ENCODE measurements around the gene MAGED2. TPM values are rescaled to one million over a fixed set of nuclear protein-coding genes. Genes with fewer than 3 reads are reported as not detected.

Gene MAGED2
- total and polyA plus RNA-seq, 9 of the 15 experiments (the other 6 are each of a cell fraction or from before 2014, with no cell fraction given), result 19.7 to 49.1 (median 23.1) TPM

DNA sequence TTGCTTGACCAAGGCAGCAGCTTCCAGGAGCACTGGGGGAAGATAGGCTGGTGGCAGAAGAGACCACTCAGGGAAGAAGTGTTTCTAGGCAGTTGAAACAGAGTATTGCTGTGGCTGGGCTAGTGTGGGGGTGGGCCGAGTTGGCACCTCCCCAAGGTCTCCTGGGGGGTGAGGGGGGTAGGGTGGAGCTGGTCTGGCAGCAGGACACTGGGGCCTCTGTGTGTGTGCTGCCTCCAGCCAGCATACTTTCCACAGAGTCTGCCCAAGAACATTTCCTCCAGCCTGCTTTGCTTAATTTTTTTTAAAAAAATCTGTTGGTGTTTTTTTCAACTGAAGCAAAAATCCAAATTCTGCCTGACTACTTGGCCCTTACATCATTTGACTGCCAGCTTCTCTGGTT is 13.5 kb upstream of the MAGED2 start:
- ChIA-PET POLR2A (no interaction called here), CTCF (ENCODE audit: low intra/inter-chr PET ratio) (no interaction called here)
- TF ChIP-seq, protein P1, sequence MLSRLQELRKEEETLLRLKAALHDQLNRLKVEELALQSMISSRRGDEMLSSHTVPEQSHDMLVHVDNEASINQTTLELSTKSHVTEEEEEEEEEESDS (CRISPR knock-in tag; IDR thresholded peaks at IDR 0.05), result no peak
- TF ChIP-seq DDX20 (tag; IDR thresholded peaks at IDR 0.05; ENCODE audit: low read depth) (no peak), BRF1 (IDR thresholded peaks at IDR 0.05; ENCODE audit: borderline replicate concordance, extremely low read depth, insufficient read length) (no peak), RUNX1 (IDR thresholded peaks at IDR 0.05; ENCODE audit: low read depth) (no peak), NFIC (IDR thresholded peaks at IDR 0.05) (no peak), FOXK1 (CRISPR knock-in tag; IDR thresholded peaks at IDR 0.05; ENCODE audit: borderline replicate concordance) (no peak), DACH1 (IDR thresholded peaks at IDR 0.05; ENCODE audit: partially characterized antibody) (no peak), TEAD1 (CRISPR knock-in tag; IDR thresholded peaks at IDR 0.05) (no peak), ZNF282 (CRISPR knock-in tag; IDR thresholded peaks at IDR 0.05) (no peak), TGIF2 (CRISPR knock-in tag; IDR thresholded peaks at IDR 0.05) (no peak), ZSCAN32 (CRISPR knock-in tag; IDR thresholded peaks at IDR 0.05) (no peak), BCL6 (CRISPR knock-in tag; IDR thresholded peaks at IDR 0.05) (no peak), HLTF (IDR thresholded peaks at IDR 0.05) (no peak), GATAD2A (IDR thresholded peaks at IDR 0.05) (no peak), HDAC6 (IDR thresholded peaks at IDR 0.05; ENCODE audit: low read depth, low read length) (no peak), JUNB (CRISPR knock-in tag; conservative IDR thresholded peaks at IDR 0.05) (no peak), SP1 (CRISPR knock-in tag; IDR thresholded peaks at IDR 0.05) (no peak), LARP7 (IDR thresholded peaks at IDR 0.05) (no peak)
- TF ChIP-seq, protein P2, sequence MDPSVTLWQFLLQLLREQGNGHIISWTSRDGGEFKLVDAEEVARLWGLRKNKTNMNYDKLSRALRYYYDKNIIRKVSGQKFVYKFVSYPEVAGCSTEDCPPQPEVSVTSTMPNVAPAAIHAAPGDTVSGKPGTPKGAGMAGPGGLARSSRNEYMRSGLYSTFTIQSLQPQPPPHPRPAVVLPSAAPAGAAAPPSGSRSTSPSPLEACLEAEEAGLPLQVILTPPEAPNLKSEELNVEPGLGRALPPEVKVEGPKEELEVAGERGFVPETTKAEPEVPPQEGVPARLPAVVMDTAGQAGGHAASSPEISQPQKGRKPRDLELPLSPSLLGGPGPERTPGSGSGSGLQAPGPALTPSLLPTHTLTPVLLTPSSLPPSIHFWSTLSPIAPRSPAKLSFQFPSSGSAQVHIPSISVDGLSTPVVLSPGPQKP (CRISPR knock-in tag; IDR thresholded peaks at IDR 0.05), result no peak
- TF ChIP-seq, protein P3, sequence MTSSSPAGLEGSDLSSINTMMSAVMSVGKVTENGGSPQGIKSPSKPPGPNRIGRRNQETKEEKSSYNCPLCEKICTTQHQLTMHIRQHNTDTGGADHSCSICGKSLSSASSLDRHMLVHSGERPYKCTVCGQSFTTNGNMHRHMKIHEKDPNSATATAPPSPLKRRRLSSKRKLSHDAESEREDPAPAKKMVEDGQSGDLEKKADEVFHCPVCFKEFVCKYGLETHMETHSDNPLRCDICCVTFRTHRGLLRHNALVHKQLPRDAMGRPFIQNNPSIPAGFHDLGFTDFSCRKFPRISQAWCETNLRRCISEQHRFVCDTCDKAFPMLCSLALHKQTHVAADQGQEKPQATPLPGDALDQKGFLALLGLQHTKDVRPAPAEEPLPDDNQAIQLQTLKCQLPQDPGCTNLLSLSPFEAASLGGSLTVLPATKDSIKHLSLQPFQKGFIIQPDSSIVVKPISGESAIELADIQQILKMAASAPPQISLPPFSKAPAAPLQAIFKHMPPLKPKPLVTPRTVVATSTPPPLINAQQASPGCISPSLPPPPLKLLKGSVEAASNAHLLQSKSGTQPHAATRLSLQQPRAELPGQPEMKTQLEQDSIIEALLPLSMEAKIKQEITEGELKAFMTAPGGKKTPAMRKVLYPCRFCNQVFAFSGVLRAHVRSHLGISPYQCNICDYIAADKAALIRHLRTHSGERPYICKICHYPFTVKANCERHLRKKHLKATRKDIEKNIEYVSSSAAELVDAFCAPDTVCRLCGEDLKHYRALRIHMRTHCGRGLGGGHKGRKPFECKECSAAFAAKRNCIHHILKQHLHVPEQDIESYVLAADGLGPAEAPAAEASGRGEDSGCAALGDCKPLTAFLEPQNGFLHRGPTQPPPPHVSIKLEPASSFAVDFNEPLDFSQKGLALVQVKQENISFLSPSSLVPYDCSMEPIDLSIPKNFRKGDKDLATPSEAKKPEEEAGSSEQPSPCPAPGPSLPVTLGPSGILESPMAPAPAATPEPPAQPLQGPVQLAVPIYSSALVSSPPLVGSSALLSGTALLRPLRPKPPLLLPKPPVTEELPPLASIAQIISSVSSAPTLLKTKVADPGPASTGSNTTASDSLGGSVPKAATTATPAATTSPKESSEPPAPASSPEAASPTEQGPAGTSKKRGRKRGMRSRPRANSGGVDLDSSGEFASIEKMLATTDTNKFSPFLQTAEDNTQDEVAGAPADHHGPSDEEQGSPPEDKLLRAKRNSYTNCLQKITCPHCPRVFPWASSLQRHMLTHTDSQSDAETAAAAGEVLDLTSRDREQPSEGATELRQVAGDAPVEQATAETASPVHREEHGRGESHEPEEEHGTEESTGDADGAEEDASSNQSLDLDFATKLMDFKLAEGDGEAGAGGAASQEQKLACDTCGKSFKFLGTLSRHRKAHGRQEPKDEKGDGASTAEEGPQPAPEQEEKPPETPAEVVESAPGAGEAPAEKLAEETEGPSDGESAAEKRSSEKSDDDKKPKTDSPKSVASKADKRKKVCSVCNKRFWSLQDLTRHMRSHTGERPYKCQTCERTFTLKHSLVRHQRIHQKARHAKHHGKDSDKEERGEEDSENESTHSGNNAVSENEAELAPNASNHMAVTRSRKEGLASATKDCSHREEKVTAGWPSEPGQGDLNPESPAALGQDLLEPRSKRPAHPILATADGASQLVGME (CRISPR knock-in tag; IDR thresholded peaks at IDR 0.05), result no peak
- peaks cover 0 to 3% of the 10 kb centered on the region in 2 experiments; a peak in 1 of 5 replicates for H3K27me3 ChIP-seq (ENCODE audit: control insufficient read depth in 2 of 2, insufficient read depth in 2 of 2, low read length in 2 of 2)
- no peak overlapping the region for H3K4me3 ChIP-seq
- no peaks in the 10 kb centered on the region for H3K79me2 ChIP-seq (ENCODE audit: control insufficient read depth, insufficient read depth, low read length)
- H3K9me1 ChIP-seq (ENCODE audit: control insufficient read depth, insufficient read depth, low read length), result no peaks in the 10 kb centered on the region
- in situ Hi-C loops (cut with MboI), result no loop called here
- H3K4me2 ChIP-seq (ENCODE audit: insufficient read depth, low read length), result no peak overlapping the region
- H3K36me3 ChIP-seq (ENCODE audit: control insufficient read depth, insufficient read depth, low read length), result no peaks in the 10 kb centered on the region
- BruUV-seq (replicated peaks), result no TSS peak
- no peak for ATAC-seq
- no peak overlapping the region for H2AFZ ChIP-seq (ENCODE audit: low read depth, low read length)
- DNase-seq (ENCODE audit: extremely low read depth in 1 of 4, low spot score in 3 of 4), result no peak
- no peak for FAIRE-seq
- intact Hi-C loops (cut with micrococcal nuclease), result no loop called here
- no peaks in the 10 kb centered on the region for H4K20me1 ChIP-seq (replicated peaks; ENCODE audit: control insufficient read depth, insufficient read depth, low read length)
- no peak overlapping the region for H3K9ac ChIP-seq (ENCODE audit: insufficient read depth in 1 of 2, low read depth in 2 of 2, low read length in 2 of 2)
- no peaks in the 10 kb centered on the region; a peak in 1 of 5 replicates for H3K4me1 ChIP-seq (replicated peaks in 1 of 2; ENCODE audit: control insufficient read depth in 2 of 2, insufficient read depth in 2 of 2, low read length in 2 of 2)
- WGBS (ENCODE audit: insufficient coverage, low coverage, missing lambda C conversion rate), result 0% methylated on average over 1 of the region's 1 CpG
- no peak overlapping the region for H3K27ac ChIP-seq (ENCODE audit: extremely low read depth, low read depth, low read length)
- H3K9me3 ChIP-seq (replicated peaks; ENCODE audit: control insufficient read depth, insufficient read depth, low read depth, low read length), result no peaks in the 10 kb centered on the region

Measured in K562 (cell line).